ENCODE results near the gene CTBP2.

- no peak for TF ChIP-seq CTCF (IDR thresholded peaks at IDR 0.05)
- TF ChIP-seq EP300 (IDR thresholded peaks at IDR 0.05): no peak
- no peak for TF ChIP-seq POLR2A (IDR thresholded peaks at IDR 0.05)
- TF ChIP-seq POLR2AphosphoS5 (IDR thresholded peaks at IDR 0.05): no peak
These were observed 105.6 kb downstream of the CTBP2 start for GRCh38 chr10:125054669-125055268.

Measured in gastroesophageal sphincter (tissue), 3 donors.